ENCODE measurements around the gene PPP1R9B. TPM values are rescaled to one million over a fixed set of nuclear protein-coding genes. Genes with fewer than 3 reads are reported as not detected.

Gene PPP1R9B
- total and polyA plus RNA-seq, 2 donors (not counting 1 experiment from before 2014, with no cell fraction given): 80.7 to 220 TPM

DNA sequence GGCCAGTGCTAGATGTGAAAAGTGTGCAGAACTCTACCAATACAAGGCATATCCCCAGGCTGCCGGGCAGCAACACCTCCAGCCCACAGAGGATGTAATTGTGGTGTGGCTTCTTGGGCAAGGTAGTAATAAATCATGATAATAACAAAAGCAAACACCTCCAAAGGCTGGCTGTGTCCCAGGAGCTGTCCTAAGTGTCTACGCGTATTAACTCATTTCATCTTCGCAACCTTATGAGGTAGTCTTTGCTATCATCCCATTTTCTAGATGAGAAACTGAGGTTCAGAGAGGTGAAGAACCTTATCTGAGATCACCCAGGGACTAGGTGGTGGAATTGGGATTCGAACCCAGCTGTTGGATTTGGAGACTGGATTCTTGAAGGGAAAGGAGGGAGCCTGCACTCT lies 50.0 kb downstream of the PPP1R9B start:
- H2AFZ ChIP-seq (ENCODE audit: insufficient read depth, low read depth, low read length, poor library complexity, severe bottlenecking): no peak overlapping the region
- no peak overlapping the region for H3K9ac ChIP-seq (ENCODE audit: low read length)
- no peak for ATAC-seq (ENCODE audit: low read depth)
- peaks cover 10% of the 10 kb centered on the region for H3K79me2 ChIP-seq (ENCODE audit: control insufficient read depth, insufficient read depth, low read length)
- peaks cover 14% of the 10 kb centered on the region for H3K4me1 Mint-ChIP-seq
- no peak overlapping the region for H3K27ac ChIP-seq (ENCODE audit: low read length in 2 of 2)
- DNase-seq: no peak
- no peaks in the 10 kb centered on the region for H3K27me3 Mint-ChIP-seq
- ChIA-PET POLR2A (no interaction called here), CTCF (interaction anchor here (1.2 to 2.9 kb wide), 3 partner anchors 13 to 61 kb away, joined by 3 to 11 read pairs (median 8); no protein-coding TSS in a partner anchor)
- H3K4me3 ChIP-seq (ENCODE audit: control extremely low read depth in 1 of 5, extremely low read depth in 1 of 5, insufficient read depth in 1 of 5, low read depth in 2 of 5, low read length in 4 of 5): no peak overlapping the region
- intact Hi-C loops (cut with micrococcal nuclease): no loop called here
- peaks cover 8 to 16% of the 10 kb centered on the region in 2 donors for H3K4me1 ChIP-seq (ENCODE audit: control insufficient read depth in 2 of 2, insufficient read depth in 2 of 2, low read length in 2 of 2)
- H3K27ac Mint-ChIP-seq: no peak overlapping the region
- no peaks in the 10 kb centered on the region for H3K27me3 ChIP-seq (replicated peaks in 1 of 4; ENCODE audit: control extremely low read depth in 1 of 4, control insufficient read depth in 3 of 4, insufficient read depth in 4 of 4, low read length in 3 of 4)
- peaks cover 0 to 50% of the 10 kb centered on the region in 2 experiments for H3K36me3 ChIP-seq (replicated peaks in 1 of 2; ENCODE audit: control extremely low read depth in 1 of 2, control insufficient read depth in 1 of 2, extremely low read depth in 1 of 2, insufficient read depth in 2 of 2, low read length in 1 of 2)
- no peaks in the 10 kb centered on the region for H3K9me3 Mint-ChIP-seq (ENCODE audit: insufficient read depth)
- H3K4me3 Mint-ChIP-seq: no peak overlapping the region
- WGBS (ENCODE audit: insufficient coverage): 90% methylated on average over 1 of the region's 5 CpGs
- H3K9me3 ChIP-seq (ENCODE audit: control extremely low read depth in 1 of 3, control insufficient read depth in 2 of 3, insufficient read depth in 1 of 3, low read length in 2 of 3): no peaks in the 10 kb centered on the region
- H3K4me2 ChIP-seq (replicated peaks; ENCODE audit: low read depth, low read length, poor library complexity, severe bottlenecking): no peak overlapping the region
- no peak for TF ChIP-seq EZH2 (IDR thresholded peaks at IDR 0.05; ENCODE audit: borderline replicate concordance, insufficient read depth, low read depth, low read length, poor library complexity, severe bottlenecking)
- TF ChIP-seq, protein P1, sequence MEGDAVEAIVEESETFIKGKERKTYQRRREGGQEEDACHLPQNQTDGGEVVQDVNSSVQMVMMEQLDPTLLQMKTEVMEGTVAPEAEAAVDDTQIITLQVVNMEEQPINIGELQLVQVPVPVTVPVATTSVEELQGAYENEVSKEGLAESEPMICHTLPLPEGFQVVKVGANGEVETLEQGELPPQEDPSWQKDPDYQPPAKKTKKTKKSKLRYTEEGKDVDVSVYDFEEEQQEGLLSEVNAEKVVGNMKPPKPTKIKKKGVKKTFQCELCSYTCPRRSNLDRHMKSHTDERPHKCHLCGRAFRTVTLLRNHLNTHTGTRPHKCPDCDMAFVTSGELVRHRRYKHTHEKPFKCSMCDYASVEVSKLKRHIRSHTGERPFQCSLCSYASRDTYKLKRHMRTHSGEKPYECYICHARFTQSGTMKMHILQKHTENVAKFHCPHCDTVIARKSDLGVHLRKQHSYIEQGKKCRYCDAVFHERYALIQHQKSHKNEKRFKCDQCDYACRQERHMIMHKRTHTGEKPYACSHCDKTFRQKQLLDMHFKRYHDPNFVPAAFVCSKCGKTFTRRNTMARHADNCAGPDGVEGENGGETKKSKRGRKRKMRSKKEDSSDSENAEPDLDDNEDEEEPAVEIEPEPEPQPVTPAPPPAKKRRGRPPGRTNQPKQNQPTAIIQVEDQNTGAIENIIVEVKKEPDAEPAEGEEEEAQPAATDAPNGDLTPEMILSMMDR (IDR thresholded peaks at IDR 0.05): no peak
- H4K20me1 ChIP-seq (ENCODE audit: control insufficient read depth, insufficient read depth, low read length, poor library complexity, severe bottlenecking): peaks cover 25% of the 10 kb centered on the region

GRCh38 chr17:50099003-50099402 lies 51.5 kb downstream of the PPP1R9B start:
- 57% methylated on average over 1 of the region's 5 CpGs for WGBS (ENCODE audit: insufficient coverage)
- H3K36me3 ChIP-seq (replicated peaks in 1 of 2; ENCODE audit: control extremely low read depth in 1 of 2, control insufficient read depth in 1 of 2, extremely low read depth in 1 of 2, insufficient read depth in 2 of 2, low read length in 1 of 2): peaks cover 0 to 44% of the 10 kb centered on the region in 2 experiments

More at GRCh38 chr17:50099003-50099402, 51.5 kb downstream of the PPP1R9B start:
- peaks cover 13% of the 10 kb centered on the region for H3K79me2 ChIP-seq (ENCODE audit: control insufficient read depth, insufficient read depth, low read length)
- H3K4me3 ChIP-seq (ENCODE audit: control extremely low read depth in 1 of 5, extremely low read depth in 1 of 5, insufficient read depth in 1 of 5, low read depth in 2 of 5, low read length in 4 of 5): no peak overlapping the region
- H3K9me3 ChIP-seq (ENCODE audit: control extremely low read depth in 1 of 3, control insufficient read depth in 2 of 3, insufficient read depth in 1 of 3, low read length in 2 of 3): no peaks in the 10 kb centered on the region
- H3K27ac ChIP-seq (ENCODE audit: low read length in 2 of 2): no peak overlapping the region
- POLR2A ChIA-PET: no interaction called here
- Mint-ChIP-seq H3K4me1 (peaks cover 24% of the 10 kb centered on the region), H3K9me3 (ENCODE audit: insufficient read depth) (no peaks in the 10 kb centered on the region), H3K4me3 (no peak overlapping the region), H3K27me3 (no peaks in the 10 kb centered on the region), H3K27ac (no peak overlapping the region)
- H3K4me1 ChIP-seq (ENCODE audit: control insufficient read depth in 2 of 2, insufficient read depth in 2 of 2, low read length in 2 of 2): peaks cover 8 to 18% of the 10 kb centered on the region in 2 donors
- intact Hi-C loops (cut with micrococcal nuclease): loop anchor here (10.0 kb wide), 1 partner anchor 276 kb away; the partner anchor contains the start of genes EME1 and MRPL27
- H2AFZ ChIP-seq (ENCODE audit: insufficient read depth, low read depth, low read length, poor library complexity, severe bottlenecking): no peak overlapping the region
- no peaks in the 10 kb centered on the region for H3K27me3 ChIP-seq (replicated peaks in 1 of 4; ENCODE audit: control extremely low read depth in 1 of 4, control insufficient read depth in 3 of 4, insufficient read depth in 4 of 4, low read length in 3 of 4)
- no peak for TF ChIP-seq EZH2 (IDR thresholded peaks at IDR 0.05; ENCODE audit: borderline replicate concordance, insufficient read depth, low read depth, low read length, poor library complexity, severe bottlenecking)
- TF ChIP-seq, protein P1 (IDR thresholded peaks at IDR 0.05): no peak
- no peak overlapping the region for H3K9ac ChIP-seq (ENCODE audit: low read length)
- peaks cover 25% of the 10 kb centered on the region for H4K20me1 ChIP-seq (ENCODE audit: control insufficient read depth, insufficient read depth, low read length, poor library complexity, severe bottlenecking)
- no peak overlapping the region for H3K4me2 ChIP-seq (replicated peaks; ENCODE audit: low read depth, low read length, poor library complexity, severe bottlenecking)
- CTCF ChIA-PET: interaction anchor here (1.9 to 2.9 kb wide), 2 partner anchors 11 to 62 kb away, joined by 8 to 11 read pairs; no protein-coding TSS in a partner anchor
- ATAC-seq (ENCODE audit: low read depth): no peak
- no peak for DNase-seq
